ENCODE data around the gene DYRK1A.

DYRK1A gene

GRCh38 chr21:37385179-37385765, 18.7 kb downstream of the DYRK1A start:
- no peak for DNase-seq

DNA sequence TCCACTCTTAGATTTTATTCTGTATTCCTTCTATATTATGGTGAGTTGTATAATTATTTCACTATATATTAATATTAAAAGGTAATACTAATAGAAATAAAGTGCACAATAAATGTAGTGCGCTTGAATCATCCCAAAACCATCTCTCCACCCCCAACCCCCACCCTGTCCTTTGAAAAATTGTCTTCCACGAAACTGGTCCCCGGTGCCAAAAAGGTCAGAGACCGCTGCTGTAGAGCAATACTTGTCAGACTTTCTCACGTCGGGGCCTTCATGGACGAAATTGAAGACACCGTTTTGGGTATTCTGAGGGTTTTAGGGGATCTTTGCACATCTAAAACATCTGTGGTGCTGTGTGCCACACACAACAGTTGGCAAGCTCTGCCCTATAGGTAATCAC, 19.6 kb downstream of the DYRK1A start:
- DNase-seq: no peak

GRCh38 chr21:37389456-37389855, 22.9 kb downstream of the DYRK1A start:
- no peak for DNase-seq

DNA sequence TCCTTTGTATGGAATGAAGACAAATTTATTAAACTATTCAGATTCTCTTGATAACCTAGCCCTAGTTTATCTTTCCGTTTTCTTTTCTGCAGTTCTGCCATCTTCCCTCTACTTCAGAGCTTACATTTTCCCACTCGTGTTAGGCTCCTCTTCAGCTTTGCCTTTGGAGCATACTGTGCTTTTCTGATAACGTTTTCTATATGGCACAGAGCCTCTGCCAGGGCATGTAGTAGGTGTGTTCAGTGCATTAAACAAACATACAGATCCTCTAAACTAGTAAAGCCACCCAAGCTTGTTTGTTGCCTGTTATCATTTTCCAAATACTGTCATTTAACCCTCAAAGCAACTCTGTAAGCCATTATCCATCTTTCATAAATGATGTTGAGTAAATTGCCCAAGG, 25.1 kb downstream of the DYRK1A start:
- DNase-seq: no peak

GRCh38 chr21:37392441-37392840, 25.9 kb downstream of the DYRK1A start:
- no peak for DNase-seq

GRCh38 chr21:37393030-37393429, 26.5 kb downstream of the DYRK1A start:
- DNase-seq: no peak

GRCh38 chr21:37393786-37394185, 27.2 kb downstream of the DYRK1A start:
- no peak for DNase-seq

DNA sequence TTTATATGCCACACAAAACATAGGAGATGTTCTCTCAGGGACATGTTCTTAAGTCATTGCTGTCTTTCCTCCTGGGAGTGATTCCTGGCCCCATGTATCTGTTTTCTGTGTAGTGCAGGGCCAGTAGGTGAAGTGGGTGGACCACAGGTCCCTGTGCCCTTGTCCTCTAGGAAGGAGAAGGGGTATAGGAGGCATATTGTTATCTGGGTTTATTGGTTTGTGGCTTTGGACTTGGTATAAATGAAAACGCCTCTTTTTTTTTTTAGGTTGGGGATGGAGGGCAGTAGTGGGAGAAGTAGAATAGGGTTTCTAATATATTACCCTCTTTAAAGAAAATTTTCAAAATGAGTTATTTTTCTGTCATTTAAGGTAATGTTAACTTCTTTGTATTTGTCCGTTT, 29.4 kb downstream of the DYRK1A start:
- DNase-seq: no peak

- no peak for DNase-seq
Measured at GRCh38 chr21:37396855-37397254, 30.3 kb downstream of the DYRK1A start.

DNA sequence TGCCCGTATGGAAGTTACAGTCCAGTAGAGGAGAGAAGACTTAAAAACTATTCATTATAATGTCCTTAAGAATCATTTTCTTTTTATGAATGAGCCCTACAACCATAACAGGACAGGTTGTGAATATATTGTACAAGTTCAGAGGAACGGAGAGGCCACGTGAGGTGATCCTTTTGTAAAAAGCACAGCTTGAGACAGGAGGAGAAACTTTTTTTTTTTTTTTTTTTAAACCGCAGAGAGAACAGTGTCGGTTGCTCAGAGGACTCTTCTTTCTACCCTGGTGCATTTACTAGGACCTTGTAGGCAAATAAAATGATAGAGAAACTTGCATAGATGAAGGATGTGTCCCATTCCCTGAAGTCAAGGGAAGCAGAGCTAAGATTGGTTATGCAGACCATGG, 32.1 kb downstream of the DYRK1A start:
- no peak for DNase-seq

DNA sequence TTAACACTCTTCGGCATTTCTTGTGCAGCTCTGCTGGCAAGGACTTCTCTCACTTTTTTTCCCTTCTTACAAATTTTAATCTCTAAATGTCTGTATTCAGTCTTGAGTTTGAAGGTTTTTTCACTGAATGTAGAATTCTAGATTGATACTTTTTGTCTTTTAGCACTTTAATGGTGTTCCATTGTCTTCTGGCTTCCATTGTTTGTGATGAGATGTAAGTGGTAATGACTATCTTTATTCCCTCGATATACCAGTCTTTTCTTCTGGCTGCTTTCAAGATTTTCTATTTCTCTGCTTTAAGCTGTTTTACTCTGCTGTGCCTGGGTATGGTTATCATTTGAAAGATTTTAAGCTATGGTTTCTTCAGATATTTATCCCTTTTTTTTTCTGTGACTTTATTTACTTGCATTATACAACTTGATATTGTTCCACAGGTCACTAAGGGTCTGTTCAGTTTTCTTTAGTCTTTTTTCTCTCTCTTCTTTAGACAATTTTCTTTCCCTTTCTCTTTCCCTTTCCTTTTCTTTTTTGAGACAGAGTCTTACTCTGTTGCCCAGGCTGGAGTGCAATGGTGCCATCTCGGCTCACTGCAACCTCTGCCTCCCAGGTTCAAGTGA, 35.8 kb downstream of the DYRK1A start:
- DNase-seq: no peak

DNA sequence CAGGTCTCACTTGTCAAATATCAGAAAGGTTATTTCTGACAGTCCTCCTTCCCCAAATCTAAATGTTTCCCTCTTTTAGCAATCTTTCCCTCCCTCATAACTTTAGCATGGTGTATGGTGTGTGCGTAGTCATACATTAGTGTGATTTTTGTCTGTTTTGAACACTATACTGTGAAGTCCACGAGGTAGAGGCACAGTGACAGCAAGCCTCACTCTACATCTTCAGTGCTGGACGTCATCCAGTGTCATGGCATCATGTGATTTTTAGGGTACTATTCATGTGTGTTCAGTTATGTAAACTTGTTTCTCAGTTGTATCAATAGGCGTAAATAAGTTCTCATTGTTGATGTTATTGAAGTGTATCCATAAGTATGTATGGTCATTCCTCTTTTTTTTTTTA, 39.1 kb downstream of the DYRK1A start:
- no peak for DNase-seq

DNA sequence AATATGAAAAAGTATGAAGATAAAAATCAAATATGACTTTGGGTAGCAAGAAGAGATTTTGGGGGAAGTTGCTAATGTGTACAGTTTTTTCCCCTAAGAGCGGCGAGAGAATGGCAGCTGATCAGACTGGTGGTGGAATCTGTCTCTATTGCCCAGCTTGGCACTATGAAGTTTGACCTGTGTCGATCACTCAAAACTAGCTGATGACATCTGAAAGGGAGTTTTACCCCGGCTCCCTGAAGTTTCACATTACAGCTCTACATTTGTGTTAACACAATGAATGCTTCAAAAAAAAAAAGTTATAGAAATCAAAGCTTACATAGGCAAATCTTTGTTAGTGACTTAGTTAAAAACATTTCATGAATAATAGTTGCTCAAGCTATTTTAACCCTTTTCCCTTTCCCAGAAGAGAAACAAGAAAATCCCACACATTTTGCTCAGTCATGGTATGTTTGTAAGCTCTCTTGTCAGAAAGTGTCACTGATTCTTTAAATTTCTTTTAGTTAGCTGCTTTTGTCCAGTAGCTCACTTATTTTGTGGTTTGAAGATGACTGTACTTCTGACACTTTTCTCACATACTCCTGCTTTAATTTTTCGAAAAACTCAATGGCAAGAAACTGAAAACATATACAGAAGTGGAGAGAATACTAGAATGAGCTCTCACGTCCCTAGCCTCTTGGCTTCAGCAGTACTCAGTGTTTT, 41.3 kb downstream of the DYRK1A start:
- DNase-seq: peak; percentile 54

- no peak for DNase-seq
Measured at GRCh38 chr21:37408464-37409193, 42.1 kb downstream of the DYRK1A start.

- DNase-seq: no peak
Measured at GRCh38 chr21:37410639-37411038, 44.1 kb downstream of the DYRK1A start.

DNA sequence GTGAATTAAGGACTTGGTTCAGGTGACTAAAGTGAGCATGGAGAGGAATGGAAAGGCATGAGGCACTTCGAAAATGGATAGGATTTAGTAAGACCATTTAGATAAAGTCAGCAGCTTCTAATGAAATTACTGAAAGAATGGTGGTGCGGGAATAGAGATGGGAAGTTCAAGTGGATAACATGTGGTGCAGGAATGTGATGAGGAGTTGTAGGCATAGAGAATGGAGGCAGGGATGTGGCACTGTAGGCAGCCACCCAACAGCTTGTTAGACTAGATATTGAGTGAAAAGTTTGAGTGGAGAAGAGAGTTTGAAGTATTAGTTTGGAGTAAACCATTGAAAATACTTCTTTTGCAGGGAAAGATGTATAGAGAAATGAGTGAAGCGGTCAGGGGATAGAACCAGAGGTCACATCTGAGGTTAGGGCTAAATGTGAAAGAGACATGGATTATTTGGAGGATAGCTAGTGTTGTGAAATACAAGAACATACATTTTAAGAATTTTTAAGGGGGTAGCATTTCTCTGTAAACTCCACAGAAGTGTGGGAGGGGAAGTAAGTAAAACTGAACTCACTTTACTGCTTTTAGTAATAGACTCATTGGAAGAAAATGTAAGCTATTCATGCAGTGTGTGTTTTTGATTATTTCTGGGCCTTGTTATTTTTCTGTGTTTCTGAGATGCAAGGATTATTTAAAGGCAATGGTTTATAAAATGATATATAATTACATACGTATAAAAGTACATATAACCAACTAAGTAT, 46.2 kb downstream of the DYRK1A start:
- DNase-seq: peak; percentile 82

DNA sequence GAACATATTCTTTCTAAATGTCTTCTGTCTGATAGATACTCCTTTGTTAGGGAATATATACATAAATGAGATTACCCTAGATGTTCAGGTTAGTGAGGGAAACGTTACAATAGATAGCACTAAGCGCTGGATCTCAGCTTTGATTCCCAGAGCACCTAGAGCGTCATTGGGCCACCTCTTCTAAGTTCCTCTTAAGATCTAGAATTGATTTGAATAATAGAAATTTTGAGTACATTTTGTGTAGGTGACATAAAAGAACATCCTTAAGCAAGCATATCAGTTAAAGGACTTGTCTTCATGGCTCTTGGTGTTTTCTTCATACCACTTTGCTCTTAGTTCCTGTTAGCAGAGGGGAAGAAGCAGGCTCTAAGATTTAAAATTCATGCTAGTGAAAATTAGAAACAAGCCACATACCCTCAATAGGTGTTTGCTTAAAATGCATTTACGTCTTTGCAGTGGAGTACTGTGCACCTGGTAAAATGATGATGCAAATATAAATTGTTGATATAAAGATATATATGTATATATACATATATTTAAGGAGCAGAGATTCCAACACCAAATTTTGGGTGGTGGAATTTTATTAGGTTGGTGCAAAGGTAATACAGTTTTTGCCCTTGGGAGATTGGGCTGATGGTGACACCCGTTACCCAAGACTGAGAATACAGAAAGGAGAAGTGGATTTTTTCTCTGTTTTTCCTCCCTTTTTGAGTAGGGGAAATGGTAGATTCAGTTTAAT, 47.1 kb downstream of the DYRK1A start:
- DNase-seq: no peak

DNA sequence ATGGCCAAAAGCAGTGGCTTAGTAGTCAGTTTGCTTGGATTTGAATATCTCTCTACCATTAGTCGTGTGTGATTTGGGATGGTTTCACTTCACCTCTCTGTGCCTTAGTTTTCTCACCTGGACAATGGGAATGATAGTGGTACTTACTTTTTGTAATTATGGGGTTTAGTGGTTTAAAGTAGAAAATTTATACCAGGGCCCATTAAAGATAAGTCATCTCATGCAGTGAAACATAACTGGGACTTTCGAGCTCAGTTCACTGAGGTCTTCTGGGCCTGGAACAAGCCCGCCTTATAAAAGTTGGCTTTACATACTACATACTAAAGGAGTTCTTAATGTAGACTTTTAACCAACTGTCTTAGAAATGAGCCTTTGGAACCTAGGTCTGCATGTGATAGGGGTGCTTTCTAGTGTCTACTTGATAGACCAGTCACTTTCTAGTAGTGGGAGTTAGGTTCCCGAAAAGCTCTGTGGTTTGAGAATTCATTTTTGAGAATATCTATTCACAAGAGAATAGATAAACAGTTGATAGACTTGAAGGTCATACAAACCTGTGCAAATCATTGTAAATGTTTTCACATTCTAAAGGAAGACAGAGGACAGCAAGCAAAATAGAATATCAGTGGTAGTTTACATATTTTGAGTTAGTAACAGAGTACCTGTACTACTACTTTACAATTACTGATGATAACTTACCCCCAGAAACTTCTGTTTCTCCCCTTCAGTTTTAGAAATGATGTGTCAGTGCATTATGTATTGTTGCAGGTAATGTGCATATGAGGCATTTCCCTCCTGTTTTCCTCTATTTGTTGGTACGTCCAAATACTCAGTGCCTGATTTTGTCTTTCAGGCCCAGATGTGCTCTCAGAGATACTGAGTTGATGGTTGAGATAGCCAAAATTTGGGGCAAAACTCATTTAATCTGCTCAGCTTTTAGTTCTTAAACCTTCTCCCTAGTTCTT, 48.0 kb downstream of the DYRK1A start:
- no peak for DNase-seq

DNA sequence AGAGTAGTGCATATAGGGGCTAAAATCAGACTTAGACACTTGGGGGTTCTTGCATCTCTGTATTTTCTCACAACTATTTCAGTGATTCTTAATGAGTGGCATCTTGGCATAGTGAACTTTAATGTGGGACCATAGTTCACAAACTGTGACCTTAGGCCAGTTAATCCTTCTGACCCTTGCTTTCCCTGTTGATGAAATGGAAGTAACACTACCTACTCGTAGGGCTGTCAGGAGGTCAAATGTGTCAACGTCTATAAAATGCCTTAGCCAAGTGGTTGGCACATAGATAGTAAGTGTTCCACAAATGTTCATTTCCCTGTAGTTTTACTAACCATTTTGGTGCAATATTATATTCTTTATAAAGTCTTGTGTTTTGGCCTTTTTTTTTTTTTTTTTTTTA, 49.4 kb downstream of the DYRK1A start:
- no peak for DNase-seq

DNA sequence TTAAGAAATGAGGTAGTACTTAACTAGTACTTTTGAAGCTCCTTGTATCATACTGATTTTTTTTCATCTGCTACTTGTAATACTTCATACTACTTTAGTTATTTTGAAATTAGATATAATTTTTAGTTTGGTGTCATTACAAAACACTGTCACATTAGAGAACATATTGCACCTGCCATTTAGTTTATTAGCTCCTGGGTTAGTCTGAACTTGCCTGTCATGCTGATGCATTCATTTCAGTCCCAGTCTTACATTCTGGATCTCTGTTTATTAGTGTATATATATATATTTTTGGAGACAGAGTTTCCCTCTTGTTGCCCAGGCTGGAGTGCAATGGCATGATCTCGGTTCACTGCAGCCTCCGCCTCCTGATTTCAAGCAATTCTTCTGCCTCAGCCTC, 50.3 kb downstream of the DYRK1A start:
- DNase-seq: no peak

- no peak for DNase-seq
Measured at GRCh38 chr21:37419228-37419906, 52.8 kb downstream of the DYRK1A start.

Measured in fibroblast of skin of right quadriceps (primary cell).